Measurements from ENCODE around the gene PILRB.

- TF ChIP-seq, protein P1, sequence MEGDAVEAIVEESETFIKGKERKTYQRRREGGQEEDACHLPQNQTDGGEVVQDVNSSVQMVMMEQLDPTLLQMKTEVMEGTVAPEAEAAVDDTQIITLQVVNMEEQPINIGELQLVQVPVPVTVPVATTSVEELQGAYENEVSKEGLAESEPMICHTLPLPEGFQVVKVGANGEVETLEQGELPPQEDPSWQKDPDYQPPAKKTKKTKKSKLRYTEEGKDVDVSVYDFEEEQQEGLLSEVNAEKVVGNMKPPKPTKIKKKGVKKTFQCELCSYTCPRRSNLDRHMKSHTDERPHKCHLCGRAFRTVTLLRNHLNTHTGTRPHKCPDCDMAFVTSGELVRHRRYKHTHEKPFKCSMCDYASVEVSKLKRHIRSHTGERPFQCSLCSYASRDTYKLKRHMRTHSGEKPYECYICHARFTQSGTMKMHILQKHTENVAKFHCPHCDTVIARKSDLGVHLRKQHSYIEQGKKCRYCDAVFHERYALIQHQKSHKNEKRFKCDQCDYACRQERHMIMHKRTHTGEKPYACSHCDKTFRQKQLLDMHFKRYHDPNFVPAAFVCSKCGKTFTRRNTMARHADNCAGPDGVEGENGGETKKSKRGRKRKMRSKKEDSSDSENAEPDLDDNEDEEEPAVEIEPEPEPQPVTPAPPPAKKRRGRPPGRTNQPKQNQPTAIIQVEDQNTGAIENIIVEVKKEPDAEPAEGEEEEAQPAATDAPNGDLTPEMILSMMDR (IDR thresholded peaks at IDR 0.05) = no peak
- TF ChIP-seq POLR2A (IDR thresholded peaks at IDR 0.05) = no peak
These were observed 20.3 kb downstream of the PILRB start for GRCh38 chr7:100378114-100378755.

All from right lobe of liver (tissue), 4 donors.